ENCODE results near the gene FOXN4.
"Not testable (repeated sequence)": the region's sequence is repeated elsewhere in the genome, so short reads cannot be mapped to it uniquely, and the experiment has no call there.

The FOXN4 gene, protein sequence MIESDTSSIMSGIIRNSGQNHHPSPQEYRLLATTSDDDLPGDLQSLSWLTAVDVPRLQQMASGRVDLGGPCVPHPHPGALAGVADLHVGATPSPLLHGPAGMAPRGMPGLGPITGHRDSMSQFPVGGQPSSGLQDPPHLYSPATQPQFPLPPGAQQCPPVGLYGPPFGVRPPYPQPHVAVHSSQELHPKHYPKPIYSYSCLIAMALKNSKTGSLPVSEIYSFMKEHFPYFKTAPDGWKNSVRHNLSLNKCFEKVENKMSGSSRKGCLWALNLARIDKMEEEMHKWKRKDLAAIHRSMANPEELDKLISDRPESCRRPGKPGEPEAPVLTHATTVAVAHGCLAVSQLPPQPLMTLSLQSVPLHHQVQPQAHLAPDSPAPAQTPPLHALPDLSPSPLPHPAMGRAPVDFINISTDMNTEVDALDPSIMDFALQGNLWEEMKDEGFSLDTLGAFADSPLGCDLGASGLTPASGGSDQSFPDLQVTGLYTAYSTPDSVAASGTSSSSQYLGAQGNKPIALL

GRCh38 chr12:109308534-109309380, at the start of gene FOXN4:
TSS of gene FOXN4 (minus strand) at chr12:109309284. CDS start at chr12:109308321, 963 bp downstream.
- no peak for DNase-seq

- DNase-seq: no peak
These were observed 49.2 kb upstream of the FOXN4 start for GRCh38 chr12:109358154-109358869.

DNA sequence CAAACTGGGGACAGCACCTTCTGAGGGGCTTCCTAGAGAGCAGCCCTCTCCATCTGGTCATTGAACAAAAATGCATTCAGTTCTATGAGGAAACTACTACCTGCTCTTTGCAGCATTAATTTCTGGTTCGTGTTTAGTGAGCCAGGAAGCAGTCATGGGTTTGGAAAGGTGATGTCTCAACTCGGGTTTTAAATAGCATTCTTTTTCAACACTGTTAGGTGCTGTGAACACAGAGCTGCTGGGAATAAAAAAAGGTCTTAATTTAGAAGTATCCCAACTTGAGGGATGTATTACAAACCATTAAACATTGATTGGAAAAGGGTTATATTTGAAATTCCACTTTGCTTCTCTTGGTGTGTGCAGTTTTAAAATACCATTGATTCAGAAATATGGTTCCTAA, 47.9 kb upstream of the FOXN4 start:
- no peak for DNase-seq

DNA sequence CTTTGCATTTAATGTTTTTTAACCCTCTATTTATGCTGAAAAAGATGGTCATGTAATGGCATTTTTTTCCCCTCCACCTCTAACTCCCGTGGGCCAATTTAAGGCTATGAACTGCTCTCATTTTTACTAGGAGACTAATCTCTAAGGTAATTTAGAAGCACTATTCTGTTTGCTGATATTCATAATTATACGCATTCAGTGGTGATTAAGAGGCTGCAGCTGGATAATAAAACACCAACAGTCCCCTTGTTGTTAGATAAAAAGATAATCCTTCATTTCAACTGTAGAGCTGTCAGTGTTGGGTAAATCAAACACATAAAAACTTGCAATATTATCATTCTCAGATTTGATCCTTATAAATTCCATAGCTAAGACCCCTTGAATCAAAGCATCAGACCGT, 47.5 kb upstream of the FOXN4 start:
- DNase-seq: no peak

GRCh38 chr12:109352184-109352583, 43.1 kb upstream of the FOXN4 start:
- no peak for DNase-seq

DNA sequence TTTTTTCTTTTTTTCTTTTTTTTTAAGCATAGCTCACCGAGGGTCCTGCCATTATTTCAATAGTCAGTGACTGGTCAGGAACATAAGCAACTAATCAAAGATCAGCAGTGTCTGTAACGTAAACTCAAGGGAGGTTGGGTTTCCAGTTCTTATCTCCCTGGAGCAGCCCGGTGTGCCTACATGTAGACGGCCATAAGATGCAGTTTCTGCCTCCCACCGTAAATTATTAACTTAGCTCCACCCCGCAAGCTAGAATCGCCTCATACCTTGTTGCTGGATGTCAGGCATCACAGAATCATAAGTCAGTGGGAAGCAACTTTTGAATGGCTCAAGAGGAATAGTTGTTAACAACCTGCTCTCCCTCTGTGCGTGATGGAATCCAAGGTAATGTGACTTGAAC, 38.5 kb upstream of the FOXN4 start, which contains the start of gene MYO1H:
Gene MYO1H (plus strand): TSS at position 312 of the 400 bp plus-strand sequence. CDS start 61 bp downstream, at position 373.
- DNase-seq: no peak

GRCh38 chr12:109346920-109347319, 37.8 kb upstream of the FOXN4 start:
- DNase-seq: no peak

DNA sequence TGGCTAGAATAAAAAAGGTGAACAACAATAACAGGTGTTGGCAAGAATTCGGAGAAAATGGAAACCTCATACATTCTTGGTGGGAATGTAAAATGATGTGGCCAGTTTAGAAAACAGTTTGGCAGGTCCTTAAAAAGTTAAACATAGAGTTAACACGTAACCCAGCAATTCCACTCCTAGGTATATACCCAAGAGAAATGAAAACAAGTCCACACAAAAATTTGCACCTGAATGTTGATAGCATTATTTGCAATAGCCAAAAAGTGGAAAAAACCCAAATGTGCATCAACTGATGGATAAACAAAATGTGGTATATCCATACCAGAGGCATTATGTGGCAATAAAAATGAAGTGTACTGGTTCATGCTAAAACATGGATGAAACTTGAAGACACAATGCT, 36.3 kb upstream of the FOXN4 start:
- DNase-seq: no peak

DNA sequence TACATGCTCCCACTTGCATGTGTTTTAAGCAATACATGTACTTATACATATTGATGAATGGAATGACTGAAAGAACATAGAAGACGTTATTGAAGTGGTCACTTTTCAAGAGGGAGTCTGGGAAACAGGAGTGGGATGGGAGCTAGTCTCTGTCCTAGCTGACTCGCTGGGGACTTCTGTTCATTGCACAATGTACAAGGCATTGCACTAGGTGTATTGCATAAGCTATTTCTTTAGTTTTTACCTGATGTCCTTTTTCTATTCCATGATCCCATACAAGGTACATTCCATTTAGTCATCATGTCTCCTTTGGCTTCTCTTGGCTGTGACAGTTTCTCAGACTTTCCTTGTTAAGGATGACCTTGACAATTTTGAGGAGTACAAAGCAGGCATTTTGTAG, 34.6 kb upstream of the FOXN4 start:
- no peak for DNase-seq

- DNase-seq: no peak
These were observed 27.5 kb upstream of the FOXN4 start for GRCh38 chr12:109336593-109336992.

- no peak for DNase-seq
These were observed 25.8 kb upstream of the FOXN4 start for GRCh38 chr12:109334887-109335286.

DNA sequence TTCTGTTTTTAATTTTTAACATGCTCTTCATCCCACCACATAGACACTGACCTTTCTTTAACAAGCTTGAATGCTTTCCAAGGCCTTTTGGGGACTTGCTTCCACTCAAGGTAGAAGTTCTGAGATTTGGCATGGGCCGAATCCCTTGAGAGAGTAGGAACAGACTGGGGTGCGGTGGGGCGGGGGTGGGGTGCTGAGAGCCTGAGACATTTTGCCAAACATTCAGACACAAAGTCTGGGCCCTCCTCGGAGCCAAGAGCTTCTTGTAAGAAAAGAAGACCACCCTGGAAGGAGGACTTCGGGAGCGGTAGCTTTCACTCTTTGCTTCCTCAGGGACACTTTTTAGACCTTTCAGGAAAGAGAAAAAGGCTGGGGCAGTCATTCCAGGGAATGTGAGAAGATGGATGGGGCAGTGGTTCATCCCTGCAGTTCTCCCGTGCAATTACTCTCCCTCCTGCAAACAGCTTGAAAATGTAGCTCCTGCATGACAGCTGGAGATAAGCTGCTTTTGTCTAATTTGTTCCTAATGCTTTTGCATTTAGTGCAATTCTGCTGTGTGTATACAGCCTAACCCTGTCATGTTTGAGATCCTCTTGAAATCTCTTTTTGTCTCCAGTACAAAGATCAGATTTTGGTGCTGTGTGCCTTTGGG, 22.3 kb upstream of the FOXN4 start:
- no peak for DNase-seq

DNA sequence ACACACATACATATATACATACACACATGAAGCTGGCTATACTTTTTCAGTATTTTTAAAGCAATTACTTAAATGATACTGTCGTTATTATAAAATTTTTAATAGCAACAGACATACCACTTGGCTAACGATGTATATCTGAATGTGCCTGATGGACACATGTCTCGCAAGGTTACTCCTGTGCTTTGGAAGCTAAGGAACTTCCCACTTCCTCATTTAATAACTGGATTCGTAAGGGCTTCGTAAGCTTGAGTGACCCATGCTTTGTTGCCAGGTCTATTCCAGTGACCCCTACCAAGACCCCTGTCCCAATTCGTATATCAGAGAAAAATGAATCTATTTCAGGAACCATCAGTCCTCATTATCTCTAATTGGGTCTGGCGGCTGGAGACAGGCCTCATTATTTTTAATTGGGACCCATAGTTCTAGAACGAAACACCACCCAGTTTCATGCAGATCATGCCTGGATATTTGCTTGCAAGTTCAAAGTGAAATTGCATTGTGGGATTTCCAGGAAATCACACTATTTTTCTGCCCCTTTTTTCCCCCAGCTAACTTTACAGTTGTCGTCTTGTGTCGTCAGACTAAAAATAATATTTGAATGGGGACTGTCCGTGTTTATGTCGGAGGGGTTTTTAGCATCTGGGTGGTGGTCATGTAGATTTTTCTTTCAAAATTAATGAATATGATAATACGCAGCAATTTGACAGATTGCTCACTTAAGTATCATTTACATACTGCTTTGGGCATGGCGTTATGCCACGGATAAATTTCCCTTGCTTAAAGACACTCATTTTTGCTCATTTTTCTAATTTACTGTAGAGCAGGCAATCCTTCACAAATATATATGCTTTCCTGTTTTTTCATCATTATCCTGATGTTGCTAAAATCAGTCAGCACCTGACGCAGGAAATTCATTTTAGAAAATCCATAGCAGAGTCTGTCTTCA, 21.5 kb upstream of the FOXN4 start:
- DNase-seq: no peak

DNA sequence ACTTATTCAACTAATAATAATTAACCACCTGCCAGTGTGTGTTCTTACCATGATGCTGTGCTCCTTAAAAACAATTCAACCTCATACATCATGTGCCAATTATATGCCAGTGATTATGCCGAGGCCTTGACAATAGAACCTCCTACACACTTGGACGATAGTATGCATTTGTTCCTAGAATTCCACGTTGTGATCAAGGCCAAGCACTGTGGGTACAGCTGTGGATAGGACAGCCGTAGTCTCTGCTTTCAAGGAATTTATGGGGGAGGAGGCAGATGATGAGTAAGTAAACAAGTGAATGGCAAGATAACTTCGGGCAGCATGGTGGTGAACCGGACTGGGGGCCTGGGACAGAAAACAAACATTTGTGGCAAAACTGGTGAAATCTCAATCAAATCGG, 20.6 kb upstream of the FOXN4 start:
- DNase-seq: no peak

DNA sequence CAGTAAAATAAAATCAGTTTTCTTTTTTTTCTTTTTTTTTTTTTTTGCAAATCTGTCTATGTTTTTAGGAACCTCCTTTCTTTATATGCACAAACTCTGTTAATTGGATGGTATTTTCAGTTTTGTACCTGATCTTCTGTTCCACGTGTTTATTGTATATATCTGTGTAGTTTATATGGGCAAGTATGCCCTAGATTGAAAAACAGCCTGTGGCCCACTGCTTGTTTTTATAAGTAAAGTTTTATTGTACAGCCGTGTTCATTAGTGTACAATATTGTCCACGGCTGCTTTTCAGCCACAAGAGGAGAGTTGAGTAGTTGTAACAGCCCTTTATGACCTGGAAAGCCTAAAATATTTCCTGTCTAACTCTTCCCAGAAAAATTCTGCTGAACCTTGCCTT, 19.9 kb upstream of the FOXN4 start:
- DNase-seq: no peak

GRCh38 chr12:109321294-109321693, 12.2 kb upstream of the FOXN4 start:
- not testable (repeated sequence) for DNase-seq

DNA sequence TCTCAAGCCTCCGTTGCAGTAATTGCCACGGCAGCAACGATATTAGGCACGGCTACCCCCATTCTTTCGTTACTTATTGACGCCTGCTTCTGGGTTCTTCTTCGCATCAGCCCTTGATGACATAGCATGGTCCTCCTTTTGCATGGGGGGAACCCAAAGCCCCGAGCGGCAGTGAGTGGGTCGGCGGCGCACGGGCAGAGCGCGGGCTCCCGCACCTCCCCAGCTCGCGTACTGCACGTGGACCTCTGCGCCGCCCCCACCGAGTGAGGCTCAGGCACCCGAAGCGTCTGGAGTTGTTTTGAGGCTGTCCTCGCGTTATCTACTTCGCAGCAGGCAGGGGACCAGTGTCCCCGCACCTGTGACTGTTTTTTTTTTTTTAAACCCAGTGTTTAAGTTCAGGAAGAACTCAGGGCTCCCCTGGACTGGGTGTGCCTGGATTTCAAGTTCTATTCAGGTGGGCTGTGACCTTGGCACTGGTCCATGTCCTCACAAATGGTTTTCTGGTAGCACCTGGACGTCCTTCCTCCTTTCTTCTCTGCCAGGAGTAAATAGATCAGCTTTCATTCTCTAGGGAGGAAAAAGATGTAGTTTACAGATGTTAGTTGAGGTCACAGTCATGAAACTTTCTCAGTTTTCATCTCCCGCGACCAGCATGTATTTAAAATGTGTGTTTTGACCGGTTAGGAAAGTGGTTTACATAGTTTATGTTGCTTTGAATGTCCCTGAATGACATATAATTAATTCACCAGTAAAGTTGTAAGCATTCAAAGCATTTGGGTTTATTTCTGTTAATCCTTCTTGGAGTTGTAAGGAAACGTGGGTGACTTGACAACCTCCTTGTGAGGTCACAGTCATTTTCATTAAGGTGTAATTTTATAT, 1.4 kb upstream of the FOXN4 start:
- DNase-seq: peak; percentile 34

DNA sequence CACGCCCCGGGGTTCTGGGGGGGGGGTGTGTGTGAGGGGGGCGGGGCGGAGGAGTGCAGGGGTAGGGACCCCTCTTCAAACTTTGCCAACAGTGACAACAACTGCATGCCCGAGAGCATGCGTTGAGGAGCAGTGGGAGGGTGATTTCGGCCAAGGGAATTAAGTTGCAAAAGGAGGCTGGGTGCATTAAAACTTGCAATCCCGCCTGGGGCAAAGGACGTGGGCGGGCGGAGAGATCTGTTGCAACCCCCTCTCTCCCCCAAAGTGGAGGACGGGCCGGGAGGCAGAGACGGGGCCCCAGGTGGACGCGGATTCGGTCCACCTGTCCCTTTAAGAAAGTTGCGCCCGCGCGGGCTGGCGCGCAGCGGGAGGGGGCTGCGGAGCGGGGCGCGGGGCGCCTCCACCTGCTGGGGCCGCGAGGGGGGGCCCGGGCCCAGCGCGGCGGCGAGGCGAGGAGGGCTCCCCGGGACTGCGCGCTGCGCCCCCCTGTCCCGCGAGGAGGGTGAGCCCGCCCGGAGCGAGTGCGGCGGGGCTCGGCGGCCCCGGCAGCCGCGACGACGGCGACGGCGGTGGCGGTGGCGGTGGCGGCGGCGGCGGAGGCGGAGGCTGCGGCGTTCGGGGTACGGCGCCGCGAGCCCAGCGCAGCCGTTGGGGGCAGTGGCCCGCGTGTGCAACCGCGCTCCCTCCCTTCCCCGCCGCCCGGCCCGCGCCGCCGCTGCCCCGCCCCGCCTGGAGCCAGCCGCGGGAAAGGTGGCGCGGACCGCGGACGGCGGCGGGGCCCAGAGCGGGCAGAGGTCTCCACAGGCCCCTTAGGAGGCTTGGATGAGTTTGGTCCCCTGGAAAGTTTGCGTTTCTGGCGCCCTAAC, 530 bp upstream of the FOXN4 start:
- DNase-seq: no peak

- DNase-seq: no peak
These were observed 2.0 kb downstream of the FOXN4 start for GRCh38 chr12:109307051-109307450.
